SK-N-DZ (cell line): ENCODE data around the gene TFR2. TPM values are rescaled to one million over a fixed set of nuclear protein-coding genes. Genes with fewer than 3 reads are reported as not detected.

Source experiments
- DNase-seq: peaks from one replicate; pipeline ENCODE4 v3.0.0-alpha.2; 2015; ENCODE audit warnings: low spot score
- polyA plus RNA-seq, 2 experiments: library from polyadenylated mRNA; depleted of rRNA; stranded (reverse); fragments of >200 nt; gene quantifications; 2 replicates each; pipeline ENCODE4 v1.2.3, GENCODE V29; 2014

TFR2 gene
- 2.6 and 4.2 TPM in 2 replicates for polyA plus RNA-seq (2014; cell fraction: cytosol; rRNA removed)
- 8.2 and 11.3 TPM in 2 replicates for polyA plus RNA-seq (2014; cell fraction: nucleus; rRNA removed)

DNA sequence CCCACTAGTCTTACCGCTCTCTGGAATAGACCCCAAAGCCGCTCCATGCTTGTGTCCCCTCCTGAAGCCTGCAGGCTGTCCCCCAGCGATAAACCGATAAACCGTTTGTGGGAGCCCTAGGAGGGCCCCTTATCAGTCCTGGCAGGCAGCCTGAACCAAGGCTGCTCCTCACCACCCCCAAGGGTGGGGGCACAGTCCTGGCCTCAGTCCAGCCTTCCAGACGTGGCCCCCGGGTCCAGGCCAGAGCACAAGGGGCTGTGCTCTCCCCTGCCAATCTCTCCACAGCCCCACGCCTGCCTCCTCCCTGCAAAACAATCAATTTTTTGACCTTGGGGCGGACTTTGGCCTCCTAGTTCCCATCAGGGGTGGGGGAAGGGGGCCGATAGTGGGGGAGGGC is at the start of gene TFR2:
Gene TFR2 (minus strand): TSS at position 90 of the 397 bp plus-strand sequence. CDS start 43 bp downstream, at position 47.
- no peak for DNase-seq

DNA sequence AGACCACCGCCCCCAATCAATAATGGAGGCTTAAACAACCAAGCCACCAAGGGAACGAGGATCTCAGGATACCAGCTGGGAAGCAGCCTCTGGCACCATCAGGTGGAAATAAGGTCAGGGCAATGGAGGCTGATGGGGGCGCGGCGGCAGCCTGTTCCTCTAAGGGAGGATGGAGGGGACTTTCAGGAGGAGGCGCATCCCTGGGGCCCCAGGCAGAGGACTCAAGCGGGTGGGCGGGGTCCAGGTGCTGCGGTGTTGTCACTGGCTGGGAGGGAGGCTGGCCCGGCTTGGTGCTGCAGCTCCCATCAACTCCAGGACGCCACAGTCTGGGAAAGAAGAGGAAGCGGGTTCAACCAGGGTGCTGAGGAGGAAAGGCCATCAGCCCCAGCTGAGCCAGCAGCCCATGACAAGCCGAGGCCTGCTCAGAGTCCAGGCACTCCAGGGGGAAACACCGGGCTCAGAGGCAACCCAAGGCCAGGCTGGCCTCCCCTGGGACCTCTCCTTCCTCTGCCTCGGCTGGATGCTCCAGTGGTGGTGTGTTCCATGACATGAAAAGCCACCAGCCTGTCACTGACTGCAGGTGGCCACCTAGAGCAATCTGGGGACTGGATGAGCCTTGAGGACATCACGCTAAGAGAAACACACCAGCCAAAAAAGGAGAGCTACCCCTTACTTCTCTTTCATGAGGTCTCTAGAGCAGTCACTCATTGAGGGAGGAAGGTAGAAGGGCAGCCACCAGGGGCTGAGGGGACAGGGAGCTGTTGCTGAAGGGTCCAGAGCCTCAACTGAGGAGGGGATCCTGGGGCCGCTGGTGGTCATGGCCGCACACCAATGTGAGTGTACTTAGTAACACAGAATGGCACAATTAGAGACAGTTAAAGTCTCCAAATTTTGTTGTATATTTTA is 48.1 kb upstream of the TFR2 start:
- DNase-seq, result no peak

DNA sequence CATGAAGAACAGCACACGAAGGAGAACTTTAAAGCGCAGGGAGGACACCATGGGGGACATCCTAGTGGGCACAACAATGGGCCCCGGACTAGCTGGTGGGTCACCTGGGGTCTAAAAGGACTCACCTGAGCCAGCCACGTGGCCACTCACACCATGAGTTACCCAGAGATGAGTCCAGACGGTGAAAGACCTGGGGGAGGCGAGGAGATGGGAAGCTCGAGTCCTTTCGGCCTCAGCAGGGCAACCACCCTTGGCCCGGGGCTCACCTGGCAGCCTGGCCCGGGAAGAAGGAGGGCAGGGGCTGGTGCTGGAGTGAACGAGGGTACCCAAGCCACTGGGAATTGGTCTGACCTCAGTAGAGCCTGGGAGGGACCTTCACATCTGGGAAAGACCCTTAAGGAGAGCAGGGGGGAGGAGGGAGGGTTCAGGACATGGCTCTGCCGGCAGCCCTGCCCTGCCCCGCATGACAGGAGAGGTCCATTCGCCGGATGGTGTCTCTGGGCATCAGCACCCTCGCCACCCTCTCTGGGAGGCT is 47.0 kb upstream of the TFR2 start:
- no peak for DNase-seq

DNA sequence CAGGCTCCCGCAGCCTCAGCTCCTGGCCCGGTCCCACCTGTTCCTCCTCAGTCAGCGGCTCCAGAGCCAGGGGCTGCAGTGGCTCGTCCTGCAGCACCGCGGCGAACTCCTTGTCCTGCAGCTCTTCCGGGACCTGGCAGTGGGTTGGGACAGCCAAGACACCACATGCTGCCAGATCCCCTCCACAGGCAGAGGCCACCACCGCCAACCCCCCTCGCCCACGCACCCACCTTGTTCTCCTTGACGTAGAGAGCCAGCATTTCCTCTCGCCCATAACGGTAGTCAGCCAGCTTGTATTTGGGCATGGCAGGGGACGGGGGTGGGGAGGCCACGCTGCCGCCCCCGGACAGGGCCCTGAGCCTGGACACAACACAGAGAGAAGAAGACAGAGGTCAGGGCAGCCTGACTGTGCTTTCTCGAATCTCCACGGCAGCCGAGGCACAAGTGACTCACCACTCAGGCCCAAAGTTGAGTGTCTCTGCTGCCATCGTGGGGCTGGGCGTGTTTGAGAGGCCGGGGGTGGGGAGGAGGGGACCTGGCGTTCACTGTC is 46.5 kb upstream of the TFR2 start:
- no peak for DNase-seq

DNA sequence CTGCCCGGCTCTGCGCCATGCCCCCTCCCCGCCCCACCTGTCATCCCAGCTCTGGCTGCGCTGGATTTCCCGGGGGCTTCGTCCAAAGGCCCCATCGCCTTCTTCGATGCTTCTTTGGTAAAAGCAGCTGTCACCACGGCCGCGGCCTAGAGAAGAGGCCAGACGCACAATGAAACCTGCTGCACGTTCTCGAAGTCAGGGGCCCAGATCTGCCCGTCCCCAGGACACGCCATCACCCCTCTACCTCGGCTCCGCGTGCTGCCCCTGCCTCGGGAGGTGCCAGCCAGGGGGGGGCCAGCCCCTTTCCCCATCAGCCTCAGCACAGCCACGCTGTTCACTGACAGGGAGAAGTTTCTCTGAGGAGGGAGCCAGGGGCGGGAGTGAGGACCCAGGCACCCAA is 45.9 kb upstream of the TFR2 start:
- no peak for DNase-seq

DNA sequence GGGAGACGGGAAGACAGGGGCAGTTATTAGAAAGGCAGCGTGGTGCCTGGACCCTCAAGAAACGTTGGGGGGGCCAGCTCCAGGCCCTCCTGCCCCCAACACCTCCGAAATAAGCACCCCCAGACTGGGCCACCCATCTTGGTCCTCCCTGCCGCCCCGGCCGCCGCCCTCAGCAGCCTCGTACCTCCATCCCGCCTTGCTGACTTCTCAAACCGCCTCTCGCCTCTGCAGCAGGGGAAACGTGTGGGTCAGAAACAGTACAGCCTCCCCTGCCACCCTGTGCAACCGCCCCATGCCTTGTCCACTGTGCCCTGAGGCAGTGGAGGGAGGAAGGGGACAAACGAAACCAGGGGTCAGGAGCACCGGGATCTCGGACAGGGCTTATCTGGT is 45.5 kb upstream of the TFR2 start:
- DNase-seq, result no peak

DNA sequence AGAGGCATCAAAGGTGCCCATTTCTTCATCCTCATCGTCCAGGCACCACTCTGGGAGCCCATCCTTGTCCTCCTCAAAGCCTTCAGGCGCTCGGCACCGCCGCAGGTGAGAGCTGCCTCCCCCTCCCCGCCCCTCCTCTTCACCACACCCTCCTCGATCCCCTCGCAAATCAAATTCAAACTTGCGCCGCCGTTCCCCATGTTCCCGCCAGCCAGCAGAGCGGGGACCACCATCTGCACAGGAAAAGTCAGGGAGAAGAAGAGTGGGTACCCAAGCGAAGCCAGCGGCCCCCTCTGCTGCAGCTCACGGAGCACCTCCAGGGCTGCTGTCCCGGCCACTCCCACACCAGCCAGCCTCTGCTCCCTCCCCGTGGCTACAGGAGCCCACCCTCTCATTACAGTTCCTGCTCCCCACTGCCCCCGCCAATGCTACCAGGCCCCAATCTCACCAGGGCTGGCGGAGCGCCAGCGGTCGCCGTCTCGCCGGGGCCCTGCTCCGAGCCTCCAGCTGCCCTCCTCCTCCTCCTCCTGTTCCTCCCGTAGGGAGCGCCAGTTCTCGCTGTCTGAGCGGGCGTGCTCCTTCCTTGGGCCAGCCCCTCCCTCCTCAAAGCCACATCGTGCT is 45.0 kb upstream of the TFR2 start:
- no peak for DNase-seq

DNA sequence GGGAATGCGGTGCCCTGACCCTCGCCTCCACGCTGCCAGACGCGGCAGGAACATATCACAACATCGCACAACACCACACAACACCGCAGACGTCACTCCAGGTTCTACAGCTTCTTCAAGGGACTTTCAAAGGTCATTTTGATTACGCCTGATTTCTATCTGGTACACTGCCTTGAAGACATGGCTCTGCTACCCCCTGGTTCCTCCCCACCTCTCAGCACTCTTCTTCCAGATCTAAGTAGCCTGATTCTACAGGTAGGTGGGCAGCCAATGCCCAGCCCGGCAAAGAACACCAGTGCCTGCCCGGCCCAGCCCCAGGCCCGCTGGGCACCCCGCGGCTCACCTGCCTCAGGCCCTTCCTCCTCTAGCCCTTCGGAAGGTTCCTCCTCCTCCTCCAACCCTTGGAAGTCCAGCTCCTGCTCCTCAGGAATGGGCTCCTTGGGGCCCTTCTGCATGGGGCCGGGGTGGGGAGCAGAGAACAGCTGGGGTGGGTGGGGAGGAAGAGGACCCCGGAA is 44.3 kb upstream of the TFR2 start:
- DNase-seq, result no peak

GRCh38 chr7:100685049-100685605 is 43.8 kb upstream of the TFR2 start:
- no peak for DNase-seq

DNA sequence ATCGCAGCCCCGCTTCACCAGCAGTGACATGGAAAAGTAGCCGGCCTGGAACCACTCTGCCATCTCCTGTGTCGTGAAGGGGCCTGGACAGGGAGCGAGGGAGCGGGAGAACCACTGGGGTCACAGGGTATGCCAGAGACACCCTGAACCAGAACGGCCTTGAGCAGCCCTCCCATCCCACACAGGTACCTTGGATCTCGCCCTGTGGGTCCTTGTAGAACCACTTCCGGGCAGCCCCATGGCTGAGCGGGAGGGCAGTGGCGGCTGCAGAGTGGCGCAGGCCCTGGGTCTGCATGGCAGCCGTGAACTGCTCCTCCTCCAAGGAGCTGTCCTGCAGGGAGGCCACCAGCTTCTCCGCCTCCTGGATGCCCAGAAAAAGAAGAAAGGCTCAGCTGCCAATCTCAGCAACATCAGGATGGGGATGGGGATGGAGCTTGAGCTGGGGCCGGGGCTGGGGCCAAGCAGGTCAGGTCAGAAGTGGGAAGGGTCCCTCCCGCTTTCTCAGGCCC is 43.2 kb upstream of the TFR2 start:
- no peak for DNase-seq

GRCh38 chr7:100683659-100684533 is 42.5 kb upstream of the TFR2 start:
- no peak for DNase-seq

GRCh38 chr7:100682991-100683658 is 41.8 kb upstream of the TFR2 start:
- no peak for DNase-seq

GRCh38 chr7:100682228-100682741 is 40.9 kb upstream of the TFR2 start:
- DNase-seq, result no peak

DNA sequence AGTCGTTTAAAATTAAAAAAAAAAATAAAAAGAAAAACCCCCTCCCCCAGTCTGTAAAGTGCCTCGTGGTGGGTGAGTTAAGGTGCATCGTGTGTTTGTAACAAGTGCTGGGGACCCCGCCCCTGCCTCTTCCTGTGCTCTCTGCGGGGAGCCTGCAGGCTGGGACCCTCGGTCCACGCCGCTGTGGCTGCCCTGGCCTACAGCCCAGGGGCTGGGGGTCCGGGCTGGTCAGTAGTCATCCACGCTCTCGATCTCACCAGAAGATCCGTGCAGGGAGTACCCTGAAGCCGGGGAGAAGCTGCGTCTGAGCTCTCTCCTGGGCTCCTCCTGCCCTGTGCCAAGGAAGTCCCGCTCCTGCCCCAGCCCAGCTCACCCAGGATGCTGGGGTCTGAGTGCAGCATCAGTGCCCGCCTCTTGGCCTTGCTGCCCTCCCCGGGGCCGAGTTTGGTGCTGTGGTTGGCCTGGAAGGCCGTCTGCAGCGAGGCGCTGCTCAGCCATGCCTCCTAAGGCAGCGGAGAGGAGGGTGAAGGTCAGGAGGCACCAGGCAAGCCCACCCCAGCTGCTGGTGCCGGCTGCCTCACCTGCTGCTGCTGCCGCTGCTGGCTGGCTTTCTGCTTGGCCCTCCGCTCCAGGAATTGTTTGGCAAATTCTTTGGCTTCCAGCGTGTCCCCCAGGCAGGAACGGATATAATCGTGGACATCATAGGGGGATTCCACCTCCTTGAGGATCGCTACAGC is 40.3 kb upstream of the TFR2 start:
- no peak for DNase-seq

DNA sequence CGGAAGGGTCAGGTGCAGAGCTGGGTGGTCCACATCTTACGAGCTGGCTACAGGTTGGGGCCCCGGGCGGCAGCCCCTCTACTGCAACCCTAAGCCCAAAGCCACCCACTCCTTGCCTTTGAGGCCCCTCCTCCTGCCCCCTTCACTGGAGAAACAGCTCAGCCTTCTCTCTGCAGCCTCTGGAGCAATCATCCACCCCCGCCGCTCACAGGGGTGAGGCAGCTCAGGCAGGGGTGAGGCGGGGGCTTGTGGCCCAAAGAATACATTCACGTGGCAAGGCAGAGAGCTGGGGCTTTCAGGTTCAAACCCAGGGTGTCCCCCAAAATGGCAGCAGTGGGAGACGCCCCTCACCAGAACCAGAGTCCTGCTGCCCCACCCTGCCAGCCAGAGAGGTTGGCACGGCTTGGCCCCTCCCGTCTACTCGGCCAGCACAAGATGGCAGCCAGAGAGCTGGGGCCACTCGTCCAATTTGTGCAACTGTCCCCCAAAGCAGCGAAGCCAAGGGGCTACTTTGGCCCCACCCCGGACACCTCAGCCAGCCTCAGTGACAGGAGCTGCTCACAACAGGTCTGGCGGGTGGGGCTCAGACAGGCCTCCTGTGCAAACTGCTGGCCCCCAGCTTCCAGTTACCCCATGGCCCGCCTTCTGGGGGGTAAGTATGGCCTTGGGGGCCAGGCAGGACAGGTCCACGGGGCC is 39.4 kb upstream of the TFR2 start:
- DNase-seq, result no peak

DNA sequence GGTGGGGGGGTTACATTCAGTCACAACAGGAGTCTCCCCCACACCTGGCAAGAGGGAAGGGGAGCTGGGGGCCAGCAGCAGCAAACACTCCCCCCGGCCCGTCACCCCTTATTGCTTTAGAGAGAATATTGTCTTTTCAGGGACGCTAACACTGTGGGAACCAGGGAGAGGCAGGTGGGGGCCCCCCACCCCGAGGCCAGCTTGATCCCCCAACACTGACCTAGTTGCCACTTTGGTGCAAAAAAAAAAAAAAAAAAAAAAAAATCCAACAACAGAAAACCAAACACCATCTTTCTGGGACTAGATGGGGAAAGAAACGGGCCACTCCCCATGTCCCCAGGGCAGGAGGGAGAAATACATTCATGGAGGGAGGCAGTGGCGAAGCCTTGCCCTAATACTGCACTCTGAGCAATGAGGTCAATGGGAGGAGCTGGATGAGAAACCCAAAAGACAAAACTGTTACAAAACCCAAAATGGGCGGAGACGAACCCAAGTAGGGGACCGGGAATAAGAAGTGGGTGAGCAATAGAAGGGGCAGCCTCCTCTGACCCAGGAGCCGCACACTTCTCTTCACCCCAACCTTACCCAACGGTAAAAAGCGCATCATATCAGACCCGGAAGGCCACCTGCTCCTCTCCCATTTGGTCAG is 38.7 kb upstream of the TFR2 start:
- no peak for DNase-seq

GRCh38 chr7:100679129-100679926 is 38.0 kb upstream of the TFR2 start:
- DNase-seq, result no peak
